Smooth muscle cell (in vitro differentiated cells): Measurements from ENCODE around the gene GCM1. TPM values are rescaled to one million over a fixed set of nuclear protein-coding genes. Genes with fewer than 3 reads are reported as not detected.

Experiments
- DNase-seq: peaks from one replicate; lab custom pipeline; 2025; ENCODE audit not compliant: unreplicated experiment; lab: John Stamatoyannopoulos, UW
- H2AFZ ChIP-seq: fragments of 200-600 bp; sonication (generic); 2 replicates; pipeline ENCODE4 v1.6.0; 2016; ENCODE audit warnings: antibody characterized with exemption, low read depth, mild to moderate bottlenecking
- H3F3A ChIP-seq: fragments of 200-600 bp; sonication (generic); 2 replicates; pipeline ENCODE4 v1.6.0; 2017; ENCODE audit warnings: antibody characterized with exemption, low read depth
- H3K27ac ChIP-seq: fragments of 200-600 bp; sonication (generic); 2 replicates; pipeline ENCODE4 v1.5.1; 2016; ENCODE audit warnings: low read depth, mild to moderate bottlenecking
- H3K27me3 ChIP-seq: fragments of 200-600 bp; sonication (generic); 2 replicates; pipeline ENCODE4 v1.6.1; 2016; ENCODE audit warnings: low read depth, mild to moderate bottlenecking
- H3K36me3 ChIP-seq: fragments of 200-600 bp; sonication (generic); 2 replicates; pipeline ENCODE4 v1.5.1; 2016; ENCODE audit warnings: low read depth
- H3K4me1 ChIP-seq: fragments of 200-600 bp; sonication (generic); 2 replicates; pipeline ENCODE4 v1.5.1; 2016; ENCODE audit warnings: low read depth
- H3K4me2 ChIP-seq: fragments of 200-600 bp; sonication (generic); 2 replicates; pipeline ENCODE4 v1.6.0; 2016; ENCODE audit warnings: mild to moderate bottlenecking
- H3K4me3 ChIP-seq: fragments of 200-600 bp; sonication (generic); 2 replicates; pipeline ENCODE4 v1.5.1; 2016; ENCODE audit warnings: mild to moderate bottlenecking
- H3K79me2 ChIP-seq: fragments of 200-600 bp; sonication (generic); 2 replicates; pipeline ENCODE4 v1.6.0; 2016; ENCODE audit warnings: low read depth, mild to moderate bottlenecking
- H3K9ac ChIP-seq: fragments of 200-600 bp; sonication (generic); 2 replicates; pipeline ENCODE4 v1.6.0; 2016; ENCODE audit warnings: low read depth
- H3K9me3 ChIP-seq: fragments of 200-600 bp; sonication (generic); replicated peaks from 2 replicates; pipeline ENCODE4 v1.5.1; 2016; ENCODE audit warnings: low read depth
- H4K20me1 ChIP-seq: fragments of 200-600 bp; sonication (generic); 2 replicates; pipeline ENCODE4 v1.6.0; 2016; ENCODE audit warnings: low read depth
- WGBS: methylation state at CpG from one replicate; pipeline ENCODE4 v1.1.7; 2016; ENCODE audit warnings: low lambda C conversion rate; 5-methylcytosine and 5-hydroxymethylcytosine counted together
- polyA plus RNA-seq: library from polyadenylated mRNA; unstranded; fragments of >200 nt; fragmentation: Nextera tagmentation; extraction: Ambion mirVana; gene quantifications from 2 replicates; pipeline ENCODE4 v1.2.1, GENCODE V29; 2016
- total RNA-seq: library from RNA; depleted of rRNA; stranded (reverse); fragments of >200 nt; gene quantifications from 2 replicates; pipeline ENCODE4 v1.2.3, GENCODE V29; 2014
- TF ChIP-seq, protein P1 (sequence below): fragments of 200-600 bp; sonication (generic); IDR thresholded peaks from 2 replicates; pipeline ENCODE4 v1.5.1; 2017; ENCODE audit warnings: borderline replicate concordance, mild to moderate bottlenecking, antibody characterized with exemption; ENCODE audit not compliant: insufficient read depth, poor library complexity, severe bottlenecking

Gene GCM1
- total and polyA plus RNA-seq, 2 experiments from 2014 or later: not detected

DNA sequence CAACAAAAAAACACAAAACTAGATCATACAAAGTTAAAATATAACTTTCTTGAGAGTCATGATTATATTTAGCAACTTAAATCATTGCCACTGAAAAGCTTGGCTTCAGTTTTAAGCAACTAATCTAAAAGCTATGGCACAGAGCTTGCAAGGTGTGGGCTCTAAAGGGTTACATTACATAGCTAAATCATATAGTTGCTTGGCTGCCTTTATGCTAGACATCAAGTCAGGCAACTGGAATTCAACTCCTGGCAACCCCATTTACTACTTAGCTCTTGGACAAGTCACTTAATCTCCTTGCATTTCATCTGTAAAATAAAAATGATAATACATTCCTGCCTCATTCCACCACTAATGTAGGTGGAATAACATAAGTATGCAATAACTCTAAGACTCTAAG, 40.9 kb upstream of the GCM1 start:
- TF ChIP-seq, protein P1, sequence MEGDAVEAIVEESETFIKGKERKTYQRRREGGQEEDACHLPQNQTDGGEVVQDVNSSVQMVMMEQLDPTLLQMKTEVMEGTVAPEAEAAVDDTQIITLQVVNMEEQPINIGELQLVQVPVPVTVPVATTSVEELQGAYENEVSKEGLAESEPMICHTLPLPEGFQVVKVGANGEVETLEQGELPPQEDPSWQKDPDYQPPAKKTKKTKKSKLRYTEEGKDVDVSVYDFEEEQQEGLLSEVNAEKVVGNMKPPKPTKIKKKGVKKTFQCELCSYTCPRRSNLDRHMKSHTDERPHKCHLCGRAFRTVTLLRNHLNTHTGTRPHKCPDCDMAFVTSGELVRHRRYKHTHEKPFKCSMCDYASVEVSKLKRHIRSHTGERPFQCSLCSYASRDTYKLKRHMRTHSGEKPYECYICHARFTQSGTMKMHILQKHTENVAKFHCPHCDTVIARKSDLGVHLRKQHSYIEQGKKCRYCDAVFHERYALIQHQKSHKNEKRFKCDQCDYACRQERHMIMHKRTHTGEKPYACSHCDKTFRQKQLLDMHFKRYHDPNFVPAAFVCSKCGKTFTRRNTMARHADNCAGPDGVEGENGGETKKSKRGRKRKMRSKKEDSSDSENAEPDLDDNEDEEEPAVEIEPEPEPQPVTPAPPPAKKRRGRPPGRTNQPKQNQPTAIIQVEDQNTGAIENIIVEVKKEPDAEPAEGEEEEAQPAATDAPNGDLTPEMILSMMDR: no peak
- Histone ChIP-seq H3K4me2 (no peak overlapping the region), H3K79me2 (no peaks in the 10 kb centered on the region), H3F3A (no peaks in the 10 kb centered on the region), H2AFZ (no peak overlapping the region), H3K27me3 (no peaks in the 10 kb centered on the region), H4K20me1 (no peaks in the 10 kb centered on the region), H3K4me3 (no peak overlapping the region), H3K36me3 (no peaks in the 10 kb centered on the region), H3K27ac (no peak overlapping the region), H3K9ac (no peak overlapping the region), H3K4me1 (peaks cover 9% of the 10 kb centered on the region), H3K9me3 (no peaks in the 10 kb centered on the region)
- DNase-seq: no peak

DNA sequence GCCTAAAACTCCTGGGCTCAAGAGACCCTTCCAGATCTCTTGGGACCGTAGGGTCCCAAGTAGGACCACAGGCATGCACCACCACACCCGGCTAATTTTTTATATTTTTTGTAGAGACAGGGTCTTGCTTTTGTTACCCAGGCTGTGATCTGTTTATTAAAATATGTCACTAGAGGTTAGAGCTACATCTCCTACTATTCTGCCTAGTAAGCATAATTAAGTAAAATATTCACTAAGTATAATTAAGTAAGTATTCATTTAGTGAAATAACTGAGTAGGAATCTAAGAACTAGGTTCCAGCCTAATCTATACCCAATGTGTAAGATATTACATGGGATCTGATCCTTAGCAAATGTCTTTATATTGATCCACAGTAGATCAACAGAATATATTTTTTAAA, 40.2 kb upstream of the GCM1 start:
- no peak for DNase-seq
- H3K36me3 ChIP-seq: no peaks in the 10 kb centered on the region
- H3K27me3 ChIP-seq: no peaks in the 10 kb centered on the region
- no peak overlapping the region for H3K27ac ChIP-seq
- no peak overlapping the region for H3K4me2 ChIP-seq
- no peaks in the 10 kb centered on the region for H3K79me2 ChIP-seq
- H3K4me1 ChIP-seq: peaks cover 9% of the 10 kb centered on the region
- WGBS: 80% methylated on average over 2 of the region's 2 CpGs
- no peaks in the 10 kb centered on the region for H3K9me3 ChIP-seq
- H3K9ac ChIP-seq: no peak overlapping the region
- no peak overlapping the region for H3K4me3 ChIP-seq
- H3F3A ChIP-seq: no peaks in the 10 kb centered on the region
- TF ChIP-seq, protein P1: no peak
- no peak overlapping the region for H2AFZ ChIP-seq
- no peaks in the 10 kb centered on the region for H4K20me1 ChIP-seq

DNA sequence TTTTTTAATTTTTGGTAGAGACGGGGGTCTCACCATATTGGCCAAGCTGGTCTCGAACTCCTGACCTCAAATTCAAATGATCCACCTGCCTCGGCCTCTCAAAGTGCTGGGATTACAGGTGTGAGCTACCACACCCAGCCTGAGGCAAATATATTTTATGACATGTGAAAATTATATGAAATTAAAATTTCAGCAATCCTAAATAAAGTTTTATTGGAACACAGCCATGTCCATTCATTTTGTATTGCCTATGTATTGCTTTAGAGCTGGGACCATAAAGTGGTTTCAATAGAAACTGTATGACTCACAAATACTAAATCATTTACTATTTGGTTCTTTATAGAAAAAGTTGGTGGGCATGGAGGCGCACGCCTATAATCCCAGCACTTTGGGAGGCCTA, 32.0 kb upstream of the GCM1 start:
- TF ChIP-seq, protein P1: no peak
- no peaks in the 10 kb centered on the region for H3K4me1 ChIP-seq

DNA sequence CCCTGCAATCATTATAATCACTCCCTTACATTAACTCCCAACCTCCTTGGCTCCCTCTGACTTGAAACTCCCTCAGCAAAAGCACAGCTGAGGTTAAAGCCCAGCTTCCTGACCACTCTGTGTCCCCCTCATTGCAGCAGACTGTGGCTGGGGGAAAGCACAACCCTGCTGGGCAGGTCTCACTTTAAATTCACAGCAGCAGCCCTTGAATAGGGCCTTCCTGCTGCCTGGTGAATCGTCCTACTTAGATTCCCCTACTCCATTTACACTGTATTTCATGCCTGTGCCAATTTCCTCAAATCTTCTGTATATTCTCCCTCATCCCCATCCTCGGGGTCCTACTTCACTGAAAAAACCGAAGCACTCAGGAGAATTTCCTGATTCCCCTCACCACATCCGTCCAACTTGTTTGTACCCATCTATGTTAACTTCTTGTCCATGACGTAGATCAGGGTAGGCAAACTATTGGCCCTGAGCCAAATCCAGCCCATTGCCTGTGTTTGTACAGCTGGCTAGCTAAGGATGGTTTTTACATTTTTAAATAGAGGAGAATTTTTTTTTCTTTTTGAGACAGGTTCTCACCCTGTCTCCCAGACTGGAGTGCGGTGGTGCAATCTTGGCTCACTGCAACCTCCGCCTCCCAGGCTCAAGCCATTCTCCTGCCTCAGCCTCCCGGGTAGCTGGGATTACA, 31.5 kb upstream of the GCM1 start:
- Histone ChIP-seq H2AFZ (no peak overlapping the region), H3K4me2 (no peak overlapping the region), H3K27me3 (no peaks in the 10 kb centered on the region), H3K36me3 (no peaks in the 10 kb centered on the region), H3K79me2 (no peaks in the 10 kb centered on the region), H4K20me1 (no peaks in the 10 kb centered on the region), H3K9ac (no peak overlapping the region), H3K9me3 (no peaks in the 10 kb centered on the region), H3K27ac (no peak overlapping the region), H3K4me3 (no peak overlapping the region), H3F3A (no peaks in the 10 kb centered on the region), H3K4me1 (no peaks in the 10 kb centered on the region)
- TF ChIP-seq, protein P1: no peak
- 77% methylated on average over 8 of the region's 8 CpGs for WGBS
- DNase-seq: no peak

More for the DNA sequence above, 32.0 kb upstream of the GCM1 start:
- no peaks in the 10 kb centered on the region for H3K27me3 ChIP-seq
- H3F3A ChIP-seq: no peaks in the 10 kb centered on the region
- no peaks in the 10 kb centered on the region for H3K9me3 ChIP-seq
- H4K20me1 ChIP-seq: no peaks in the 10 kb centered on the region
- 95% methylated on average over 5 of the region's 5 CpGs for WGBS
- H3K9ac ChIP-seq: no peak overlapping the region
- no peaks in the 10 kb centered on the region for H3K36me3 ChIP-seq
- H3K27ac ChIP-seq: no peak overlapping the region
- H3K4me2 ChIP-seq: no peak overlapping the region
- H3K4me3 ChIP-seq: no peak overlapping the region
- DNase-seq: no peak
- no peaks in the 10 kb centered on the region for H3K79me2 ChIP-seq
- H2AFZ ChIP-seq: no peak overlapping the region
